Upper lobe of left lung (tissue), 6 donors: Measurements from ENCODE around the gene ZKSCAN4. TPM values are rescaled to one million over a fixed set of nuclear protein-coding genes. Genes with fewer than 3 reads are reported as not detected.

Experiments
- ATAC-seq, 2 donors: fragments of 200-7000 bp; cut with Tn5 transposase; one replicate each; pipeline ENCODE4 v1.9.1; 2022; ENCODE audit warnings: mild to moderate bottlenecking in 2 of 2, moderate library complexity in 2 of 2; ENCODE audit not compliant: low FRiP score in 2 of 2
- DNase-seq, 2 donors: peaks; one replicate each; pipeline ENCODE4 v3.0.0-alpha.2; 2019 to 2020
- H3K27ac ChIP-seq, 4 donors: fragments of 200-600 bp; sonication (generic); one replicate each; pipeline ENCODE4 v1.5.1; 2016 to 2019
- H3K27me3 ChIP-seq, 4 donors: fragments of 200-600 bp; sonication (generic); one replicate each; pipeline ENCODE4 v1.5.1; 2017 to 2019
- H3K36me3 ChIP-seq, 4 donors: fragments of 200-600 bp; sonication (generic); one replicate each; pipeline ENCODE4 v1.5.1; 2016 to 2019
- H3K4me1 ChIP-seq, 4 donors: fragments of 200-600 bp; sonication (generic); one replicate each; pipeline ENCODE4 v1.5.1; 2018 to 2019
- H3K4me3 ChIP-seq, 4 donors: fragments of 200-600 bp; sonication (generic); one replicate each; pipeline ENCODE4 v1.5.1; 2017 to 2019; ENCODE audit warnings: mild to moderate bottlenecking in 2 of 4, moderate library complexity in 1 of 4
- H3K9me3 ChIP-seq, 4 donors: fragments of 200-600 bp; sonication (generic); one replicate each; pipeline ENCODE4 v1.5.1; 2018 to 2019
- EP300 ChIP-seq, 4 donors: sonication (generic); formaldehyde crosslinking; IDR thresholded peaks; one replicate each; pipeline ENCODE4 v1.5.1; 2017; ENCODE audit warnings: antibody characterized with exemption in 4 of 4, control low read depth in 2 of 4
- POLR2A ChIP-seq, 4 donors: fragments of 450-650 bp; IDR thresholded peaks; one replicate each; pipeline ENCODE4 v1.5.1; 2016 to 2017; ENCODE audit warnings: antibody characterized with exemption in 4 of 4, mild to moderate bottlenecking in 2 of 4
- POLR2AphosphoS5 ChIP-seq, 2 donors: sonication (generic); formaldehyde crosslinking; IDR thresholded peaks; one replicate each; pipeline ENCODE4 v1.5.1; 2017; ENCODE audit warnings: antibody characterized with exemption in 2 of 2
- WGBS, 2 donors: methylation state at CpG; one replicate each; pipeline ENCODE4 v1.1.5; 2017 to 2018; 5-methylcytosine and 5-hydroxymethylcytosine counted together
- total RNA-seq, 6 donors: library from RNA; depleted of rRNA in 4 of 6; stranded (reverse); fragments of >200 nt in 4 of 6; gene quantifications; one replicate each; pipeline versions ENCODE4 v1.1.0 to v1.2.1, GENCODE V29; 2016 to 2021
- TF ChIP-seq, protein P1 (sequence below), 6 experiments: fragments of 450-650 bp in 4 of 6; fragments of 200-600 bp in 2 of 6; sonication (generic) in 2 of 6; IDR thresholded peaks; one replicate each; pipeline ENCODE4 v1.5.1; 2016 to 2019; ENCODE audit warnings: antibody characterized with exemption in 6 of 6
- donor health status: DM: no; HTN: no; CAD: no; lungs with moderate emphysema.
- donor health status: DM: no; HTN: yes; CAD: no; lungs with severe emphysema.

Gene ZKSCAN4
- total RNA-seq, 6 donors from 2014 or later, result 3.0 to 9.4 (median 4.7) TPM

DNA sequence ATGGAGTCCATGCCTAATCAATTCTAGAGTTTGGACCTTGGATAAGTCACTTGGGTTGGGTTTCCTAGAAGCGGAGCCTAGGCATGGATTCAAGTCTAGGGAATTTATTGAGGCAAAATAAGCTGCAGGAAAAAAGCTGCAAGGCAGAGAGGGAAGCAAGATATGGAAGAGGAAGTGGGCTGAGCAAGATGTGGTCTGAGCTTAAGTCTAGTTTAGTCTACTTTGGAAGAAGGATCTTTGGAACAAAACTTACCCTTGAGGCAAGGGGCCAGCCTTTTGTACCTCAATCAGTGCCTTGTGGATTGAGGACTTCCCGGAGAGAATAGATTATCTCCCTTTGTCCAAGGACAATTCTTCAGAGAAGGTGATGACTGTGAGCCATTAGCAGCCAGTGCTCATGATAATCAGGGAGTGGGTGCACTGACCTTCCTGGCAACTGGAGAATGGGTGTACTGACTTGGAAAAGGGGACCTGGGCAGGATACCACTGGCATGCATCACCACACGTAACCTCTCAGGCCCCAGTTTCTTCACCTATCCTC is 16.1 kb downstream of the ZKSCAN4 start:
- Histone ChIP-seq H3K27ac (no peak overlapping the region), H3K4me3 (no peak overlapping the region), H3K36me3 (peaks cover 0 to 44% (median 21%) of the 10 kb centered on the region in 4 donors), H3K4me1 (no peaks in the 10 kb centered on the region), H3K9me3 (no peaks in the 10 kb centered on the region), H3K27me3 (no peaks in the 10 kb centered on the region)
- 91 to 98% methylated on average over 3 of the region's 3 CpGs for WGBS, 2 donors
- no peak for ATAC-seq
- TF ChIP-seq, protein P1, sequence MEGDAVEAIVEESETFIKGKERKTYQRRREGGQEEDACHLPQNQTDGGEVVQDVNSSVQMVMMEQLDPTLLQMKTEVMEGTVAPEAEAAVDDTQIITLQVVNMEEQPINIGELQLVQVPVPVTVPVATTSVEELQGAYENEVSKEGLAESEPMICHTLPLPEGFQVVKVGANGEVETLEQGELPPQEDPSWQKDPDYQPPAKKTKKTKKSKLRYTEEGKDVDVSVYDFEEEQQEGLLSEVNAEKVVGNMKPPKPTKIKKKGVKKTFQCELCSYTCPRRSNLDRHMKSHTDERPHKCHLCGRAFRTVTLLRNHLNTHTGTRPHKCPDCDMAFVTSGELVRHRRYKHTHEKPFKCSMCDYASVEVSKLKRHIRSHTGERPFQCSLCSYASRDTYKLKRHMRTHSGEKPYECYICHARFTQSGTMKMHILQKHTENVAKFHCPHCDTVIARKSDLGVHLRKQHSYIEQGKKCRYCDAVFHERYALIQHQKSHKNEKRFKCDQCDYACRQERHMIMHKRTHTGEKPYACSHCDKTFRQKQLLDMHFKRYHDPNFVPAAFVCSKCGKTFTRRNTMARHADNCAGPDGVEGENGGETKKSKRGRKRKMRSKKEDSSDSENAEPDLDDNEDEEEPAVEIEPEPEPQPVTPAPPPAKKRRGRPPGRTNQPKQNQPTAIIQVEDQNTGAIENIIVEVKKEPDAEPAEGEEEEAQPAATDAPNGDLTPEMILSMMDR (IDR thresholded peaks at IDR 0.05), result no peak
- TF ChIP-seq EP300 (IDR thresholded peaks at IDR 0.05) (no peak), POLR2AphosphoS5 (IDR thresholded peaks at IDR 0.05) (no peak), POLR2A (IDR thresholded peaks at IDR 0.05) (no peak)
- DNase-seq, result no peak

GRCh38 chr6:28232785-28233184 is 19.3 kb downstream of the ZKSCAN4 start:
- DNase-seq, result no peak
- Histone ChIP-seq H3K4me1 (no peaks in the 10 kb centered on the region), H3K27me3 (no peaks in the 10 kb centered on the region), H3K27ac (no peak overlapping the region), H3K36me3 (peaks cover 11 to 68% (median 38%) of the 10 kb centered on the region in 4 donors), H3K4me3 (no peak overlapping the region), H3K9me3 (no peaks in the 10 kb centered on the region)
- no peak for TF ChIP-seq POLR2AphosphoS5 (IDR thresholded peaks at IDR 0.05)
- TF ChIP-seq, protein P1 (IDR thresholded peaks at IDR 0.05), result no peak
- WGBS, 2 donors, result 92 to 97% methylated on average over 11 of the region's 11 CpGs
- no peak for ATAC-seq

GRCh38 chr6:28226460-28226859 is 25.6 kb downstream of the ZKSCAN4 start:
- Histone ChIP-seq H3K36me3 (peaks cover 16 to 45% (median 24%) of the 10 kb centered on the region in 4 donors), H3K27ac (no peak overlapping the region), H3K4me1 (peaks cover 5 to 16% (median 9%) of the 10 kb centered on the region in 4 donors), H3K9me3 (no peaks in the 10 kb centered on the region), H3K27me3 (no peaks in the 10 kb centered on the region), H3K4me3 (no peak overlapping the region)
- no peak for ATAC-seq
- 89 to 90% methylated on average over 2 of the region's 2 CpGs for WGBS, 2 donors
- TF ChIP-seq, protein P1 (IDR thresholded peaks at IDR 0.05), result no peak
- TF ChIP-seq POLR2A (IDR thresholded peaks at IDR 0.05) (no peak), EP300 (IDR thresholded peaks at IDR 0.05) (no peak), POLR2AphosphoS5 (IDR thresholded peaks at IDR 0.05) (no peak)
- DNase-seq, result no peak

DNA sequence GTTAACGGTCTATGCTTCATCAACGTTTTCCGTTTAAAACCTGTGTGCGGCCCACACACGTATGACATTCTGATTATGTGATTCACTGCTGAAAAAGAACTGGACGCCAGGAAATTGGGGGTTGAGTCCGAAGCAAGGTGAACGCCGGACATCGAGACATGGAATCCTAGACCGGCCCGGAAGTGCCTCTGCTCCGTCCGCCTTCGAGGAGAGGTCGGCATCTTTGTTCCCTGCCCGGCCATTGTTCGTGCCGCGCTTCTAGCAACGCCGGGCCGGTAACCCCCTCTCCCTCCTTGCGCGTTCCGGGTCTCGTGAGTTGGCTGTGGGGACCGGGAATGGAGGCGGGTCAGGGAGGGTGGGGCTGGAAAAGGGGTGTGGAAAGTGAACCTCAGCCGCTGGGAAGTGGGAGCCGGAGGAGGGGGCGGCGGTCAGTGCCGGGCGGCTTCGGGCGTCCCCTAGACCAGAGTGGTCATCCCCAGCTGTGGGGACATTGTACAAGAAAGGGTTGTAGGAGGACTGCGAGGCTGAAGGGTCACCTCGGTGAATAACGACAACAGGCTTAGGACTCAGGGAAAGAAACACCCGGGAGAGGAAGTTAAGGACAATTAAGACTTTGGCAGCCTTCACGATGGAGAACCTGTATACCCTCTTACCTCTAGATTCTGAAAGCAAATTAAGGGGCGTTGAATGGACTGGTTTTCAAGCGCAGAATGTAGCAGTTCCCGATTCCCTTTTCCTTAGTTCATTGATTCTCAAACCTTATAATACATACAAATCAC is 26.8 kb downstream of the ZKSCAN4 start, which contains the start of gene ZSCAN9:
TSS of gene ZSCAN9 (plus strand) at position 220 of the 779 bp plus-strand sequence. CDS start 1,810 bp downstream, outside the sequence.
- Histone ChIP-seq H3K27me3 (no peaks in the 10 kb centered on the region), H3K4me1 (peaks cover 5 to 16% (median 9%) of the 10 kb centered on the region in 4 donors), H3K9me3 (no peaks in the 10 kb centered on the region), H3K4me3 (peak within 1 kb of the TSS; percentile 8 to 89 (median 73)), H3K36me3 (peaks cover 13 to 33% (median 18%) of the 10 kb centered on the region in 4 donors), H3K27ac (peak within 1 kb of the TSS; percentile 49 to 85 (median 78))
- 2% methylated on average over 34 to 45 of the region's 45 CpGs for WGBS, 2 donors
- peak in 1 of 4 donors; percentile 46 for TF ChIP-seq POLR2A (IDR thresholded peaks at IDR 0.05)
- peak; percentile 57 to 63 for TF ChIP-seq POLR2AphosphoS5 (IDR thresholded peaks at IDR 0.05)
- TF ChIP-seq EP300 (IDR thresholded peaks at IDR 0.05), result no peak
- peak; percentile 87 to 89 for DNase-seq
- ATAC-seq, result peak; percentile 97 to 98
